ENCODE data around the gene SLC26A11. TPM values are rescaled to one million over a fixed set of nuclear protein-coding genes. Genes with fewer than 3 reads are reported as not detected.

Gene SLC26A11
- total RNA-seq, 4 donors from 2014 or later, result 25.1 to 65.3 (median 31.7) TPM

DNA sequence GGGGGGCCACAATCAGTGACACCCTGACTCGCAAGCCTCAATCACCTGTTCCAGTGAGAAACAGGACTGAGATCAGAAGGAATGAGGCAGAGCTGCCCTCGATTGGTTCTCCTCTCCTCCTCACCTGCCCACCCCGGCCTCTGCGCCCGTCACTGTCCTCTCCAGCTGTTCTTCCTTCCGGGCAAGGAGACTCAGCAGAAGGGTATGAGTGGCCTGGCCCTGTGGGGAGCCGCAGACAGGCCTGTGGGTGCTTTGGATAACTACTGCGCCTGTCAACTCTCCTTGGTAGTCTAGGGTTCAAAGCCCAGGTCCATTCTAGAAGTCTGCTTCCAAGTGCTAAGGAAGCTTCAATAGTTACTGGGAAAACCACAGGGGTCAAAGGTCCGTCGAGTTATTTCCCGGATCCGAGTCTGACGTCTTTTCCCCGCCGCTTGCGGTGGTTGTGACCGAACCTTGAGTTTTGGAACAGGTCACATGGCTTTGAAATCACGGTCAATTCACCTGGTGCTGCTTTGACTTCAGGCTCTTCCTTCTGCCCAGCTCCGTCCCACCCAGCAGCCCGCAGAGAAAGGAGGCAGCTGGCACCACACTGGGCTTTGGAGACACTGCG lies 42.1 kb upstream of the SLC26A11 start:
- Histone ChIP-seq H3K27ac (no peak overlapping the region), H3K4me3 (replicated peaks in 1 of 3) (no peak overlapping the region), H3K9me3 (no peaks in the 10 kb centered on the region), H3K27me3 (no peaks in the 10 kb centered on the region), H3K4me1 (no peaks in the 10 kb centered on the region), H3K36me3 (no peaks in the 10 kb centered on the region)
- no peak for DNase-seq
- 88% methylated on average over 19 to 21 of the region's 21 CpGs for WGBS, 2 donors
- TF ChIP-seq POLR2A (IDR thresholded peaks at IDR 0.05), result no peak
- TF ChIP-seq, protein P1, sequence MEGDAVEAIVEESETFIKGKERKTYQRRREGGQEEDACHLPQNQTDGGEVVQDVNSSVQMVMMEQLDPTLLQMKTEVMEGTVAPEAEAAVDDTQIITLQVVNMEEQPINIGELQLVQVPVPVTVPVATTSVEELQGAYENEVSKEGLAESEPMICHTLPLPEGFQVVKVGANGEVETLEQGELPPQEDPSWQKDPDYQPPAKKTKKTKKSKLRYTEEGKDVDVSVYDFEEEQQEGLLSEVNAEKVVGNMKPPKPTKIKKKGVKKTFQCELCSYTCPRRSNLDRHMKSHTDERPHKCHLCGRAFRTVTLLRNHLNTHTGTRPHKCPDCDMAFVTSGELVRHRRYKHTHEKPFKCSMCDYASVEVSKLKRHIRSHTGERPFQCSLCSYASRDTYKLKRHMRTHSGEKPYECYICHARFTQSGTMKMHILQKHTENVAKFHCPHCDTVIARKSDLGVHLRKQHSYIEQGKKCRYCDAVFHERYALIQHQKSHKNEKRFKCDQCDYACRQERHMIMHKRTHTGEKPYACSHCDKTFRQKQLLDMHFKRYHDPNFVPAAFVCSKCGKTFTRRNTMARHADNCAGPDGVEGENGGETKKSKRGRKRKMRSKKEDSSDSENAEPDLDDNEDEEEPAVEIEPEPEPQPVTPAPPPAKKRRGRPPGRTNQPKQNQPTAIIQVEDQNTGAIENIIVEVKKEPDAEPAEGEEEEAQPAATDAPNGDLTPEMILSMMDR (IDR thresholded peaks at IDR 0.05), result no peak
- intact Hi-C loops (cut with DNase I), result no loop called here

DNA sequence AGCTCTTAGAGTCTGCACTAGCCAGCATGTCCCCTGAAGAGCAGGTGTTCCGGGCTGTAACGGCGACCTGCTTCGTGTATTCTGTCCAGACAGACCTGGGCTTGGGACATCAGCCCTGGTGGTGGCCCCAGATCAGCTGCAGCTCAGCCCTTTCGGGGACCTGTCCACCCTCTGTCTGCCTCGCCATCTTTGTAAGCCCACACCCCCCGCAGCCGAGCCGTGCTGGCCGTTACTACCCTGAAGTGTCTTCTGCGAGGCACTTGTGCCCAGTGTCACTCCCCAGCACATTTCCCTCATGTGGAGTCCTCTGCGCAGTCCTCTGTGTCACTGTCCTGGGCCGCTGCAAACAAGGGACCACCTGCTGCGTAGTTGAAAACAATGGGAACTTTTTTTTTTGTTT lies 40.0 kb upstream of the SLC26A11 start:
- H3K27ac ChIP-seq, result no peak overlapping the region
- H3K4me1 ChIP-seq, result no peaks in the 10 kb centered on the region
- no peak overlapping the region for H3K4me3 ChIP-seq (replicated peaks in 1 of 3)
- no peaks in the 10 kb centered on the region for H3K9me3 ChIP-seq
- 61 to 81% methylated on average over 10 to 11 of the region's 14 CpGs for WGBS, 2 donors
- H3K27me3 ChIP-seq, result no peaks in the 10 kb centered on the region
- H3K36me3 ChIP-seq, result no peaks in the 10 kb centered on the region
- TF ChIP-seq, protein P1 (IDR thresholded peaks at IDR 0.05), result no peak
- no peak for TF ChIP-seq POLR2A (IDR thresholded peaks at IDR 0.05)
- intact Hi-C loops (cut with DNase I), result no loop called here
- no peak for DNase-seq

DNA sequence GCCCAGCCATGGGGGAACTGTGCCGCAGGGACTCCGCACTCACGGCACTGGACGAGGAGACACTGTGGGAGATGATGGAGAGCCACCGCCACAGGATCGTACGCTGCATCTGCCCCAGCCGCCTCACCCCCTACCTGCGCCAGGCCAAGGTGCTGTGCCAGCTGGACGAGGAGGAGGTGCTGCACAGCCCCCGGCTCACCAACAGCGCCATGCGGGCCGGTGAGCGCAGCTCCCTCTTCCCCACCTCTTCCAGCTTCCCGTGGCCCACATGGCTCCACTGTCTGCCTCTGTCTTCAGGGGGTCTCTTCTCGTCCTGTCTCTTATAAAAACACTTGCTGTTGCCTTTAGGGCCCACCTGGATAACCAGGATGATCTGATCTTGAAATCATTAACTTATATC lies 38.8 kb upstream of the SLC26A11 start:
- no peaks in the 10 kb centered on the region for H3K36me3 ChIP-seq
- H3K27me3 ChIP-seq, result no peaks in the 10 kb centered on the region
- WGBS, 2 donors, result 86 to 93% methylated on average over 17 of the region's 17 CpGs
- H3K4me1 ChIP-seq, result no peaks in the 10 kb centered on the region
- intact Hi-C loops (cut with DNase I), result no loop called here
- DNase-seq, result no peak
- TF ChIP-seq, protein P1 (IDR thresholded peaks at IDR 0.05), result no peak
- no peak for TF ChIP-seq POLR2A (IDR thresholded peaks at IDR 0.05)
- no peaks in the 10 kb centered on the region for H3K9me3 ChIP-seq
- no peak overlapping the region for H3K4me3 ChIP-seq (replicated peaks in 1 of 3)
- no peak overlapping the region for H3K27ac ChIP-seq

DNA sequence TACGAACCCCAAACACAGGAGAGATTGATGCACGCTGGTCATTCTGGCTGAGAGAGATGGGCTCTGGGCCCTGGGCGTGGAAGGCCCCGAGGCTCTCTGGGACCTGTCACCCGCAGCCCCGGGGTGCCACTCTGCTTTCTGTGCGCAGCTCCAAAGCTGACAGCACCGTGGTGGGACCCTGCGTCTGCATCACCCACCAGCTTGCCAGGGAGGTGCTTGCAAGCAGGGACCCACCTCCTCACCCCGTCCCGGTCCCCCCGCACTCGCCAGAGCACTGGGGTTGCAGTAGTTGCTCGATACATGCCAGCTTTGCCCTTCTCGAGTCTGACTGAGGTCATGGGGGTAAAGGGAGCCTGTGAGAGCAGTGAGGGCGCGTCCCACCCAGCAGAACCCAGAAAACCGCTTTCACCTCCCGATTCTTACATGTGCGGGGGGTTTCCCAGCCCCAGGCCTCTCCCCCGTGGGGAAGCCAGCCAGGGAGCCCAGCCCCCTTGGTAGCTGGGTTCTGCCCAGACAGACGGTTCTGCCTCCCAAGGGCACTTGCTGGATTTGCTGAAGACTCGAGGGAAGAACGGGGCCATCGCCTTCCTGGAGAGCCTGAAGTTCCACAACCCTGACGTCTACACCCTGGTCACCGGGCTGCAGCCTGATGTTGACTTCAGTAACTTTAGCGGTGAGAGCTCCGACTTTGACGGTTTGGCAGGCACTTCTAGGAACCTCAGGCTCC lies 37.9 kb upstream of the SLC26A11 start:
- H3K27ac ChIP-seq, result no peak overlapping the region
- TF ChIP-seq, protein P1 (IDR thresholded peaks at IDR 0.05), result no peak
- 87 to 89% methylated on average over 21 to 27 of the region's 30 CpGs for WGBS, 2 donors
- H3K27me3 ChIP-seq, result no peaks in the 10 kb centered on the region
- no peaks in the 10 kb centered on the region for H3K4me1 ChIP-seq
- intact Hi-C loops (cut with DNase I), result no loop called here
- DNase-seq, result no peak
- no peak overlapping the region for H3K4me3 ChIP-seq (replicated peaks in 1 of 3)
- H3K9me3 ChIP-seq, result no peaks in the 10 kb centered on the region
- no peaks in the 10 kb centered on the region for H3K36me3 ChIP-seq

DNA sequence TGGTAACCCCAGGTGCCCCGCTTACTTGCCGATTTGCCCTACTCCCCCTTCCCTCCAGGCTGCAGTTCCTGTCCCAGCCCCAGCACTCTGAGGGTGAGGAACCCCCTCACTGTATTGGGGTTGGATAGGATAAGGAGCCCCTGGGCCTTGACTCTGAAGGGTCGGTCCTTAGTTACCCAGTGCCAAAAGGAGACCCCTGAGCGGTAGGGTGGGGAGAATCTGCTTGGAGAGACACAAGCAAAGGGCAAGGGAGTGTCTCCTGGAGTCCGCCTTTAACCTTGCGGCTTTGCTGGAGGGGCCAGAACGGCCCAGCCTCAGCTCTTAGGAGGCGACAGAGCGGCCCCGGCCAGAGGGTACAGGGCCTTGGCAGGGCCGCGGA lies 37.4 kb upstream of the SLC26A11 start:
- H3K36me3 ChIP-seq, result no peaks in the 10 kb centered on the region
- H3K4me3 ChIP-seq (replicated peaks in 1 of 3), result no peak overlapping the region
- H3K9me3 ChIP-seq, result no peaks in the 10 kb centered on the region
- no peak overlapping the region for H3K27ac ChIP-seq
- H3K4me1 ChIP-seq, result peaks cover 0 to 4% of the 10 kb centered on the region in 2 donors
- intact Hi-C loops (cut with DNase I), result no loop called here
- 82 to 88% methylated on average over 11 to 12 of the region's 12 CpGs for WGBS, 2 donors
- no peaks in the 10 kb centered on the region for H3K27me3 ChIP-seq
- no peak for TF ChIP-seq POLR2A (IDR thresholded peaks at IDR 0.05)
- TF ChIP-seq, protein P1 (IDR thresholded peaks at IDR 0.05), result no peak
- DNase-seq, result no peak

Data from thyroid gland (tissue), 4 donors.